ENCODE measurements around the gene GARIN5B.

Gene GARIN5B

GRCh38 chr19:55311797-55312196 is 51.3 kb downstream of the GARIN5B start:
- no peak overlapping the region for H3K9ac ChIP-seq (ENCODE audit: low read length)
- TF ChIP-seq EZH2 (IDR thresholded peaks at IDR 0.05; ENCODE audit: borderline replicate concordance, low read length) = no peak
- TF ChIP-seq CTCF (IDR thresholded peaks at IDR 0.05; ENCODE audit: low read length) = no peak
- no peak overlapping the region for H3K4me3 ChIP-seq (ENCODE audit: low read depth, low read length, poor library complexity, severe bottlenecking)
- no peaks in the 10 kb centered on the region for H3K9me3 ChIP-seq (ENCODE audit: low read length)
- no peaks in the 10 kb centered on the region for H4K20me1 ChIP-seq (ENCODE audit: insufficient read depth, low read length)
- no peaks in the 10 kb centered on the region for H3F3A ChIP-seq (ENCODE audit: insufficient read depth, low read length)
- H3K4me2 ChIP-seq (ENCODE audit: low read length) = no peak overlapping the region
- no peaks in the 10 kb centered on the region for H3K9me2 ChIP-seq (ENCODE audit: low read depth, low read length)
- no peak overlapping the region for H3K27ac ChIP-seq (ENCODE audit: low read depth, low read length, poor library complexity, severe bottlenecking)
- peaks cover 14% of the 10 kb centered on the region for H3K36me3 ChIP-seq (ENCODE audit: insufficient read depth, low read length)
- no peaks in the 10 kb centered on the region for H3K79me2 ChIP-seq (ENCODE audit: insufficient read depth, low read length)
- H3K4me1 ChIP-seq (ENCODE audit: insufficient read depth, low read length, severe bottlenecking) = peaks cover 23% of the 10 kb centered on the region
- no peak overlapping the region for H2AFZ ChIP-seq (ENCODE audit: low read length)
- H3K27me3 ChIP-seq (ENCODE audit: insufficient read depth, low read length) = no peaks in the 10 kb centered on the region

GRCh38 chr19:55311397-55311796 is 51.7 kb downstream of the GARIN5B start:
- no peak overlapping the region for H3K4me3 ChIP-seq (ENCODE audit: low read depth, low read length, poor library complexity, severe bottlenecking)
- H3F3A ChIP-seq (ENCODE audit: insufficient read depth, low read length) = no peaks in the 10 kb centered on the region
- H2AFZ ChIP-seq (ENCODE audit: low read length) = no peak overlapping the region
- no peaks in the 10 kb centered on the region for H3K79me2 ChIP-seq (ENCODE audit: insufficient read depth, low read length)
- peaks cover 23% of the 10 kb centered on the region for H3K4me1 ChIP-seq (ENCODE audit: insufficient read depth, low read length, severe bottlenecking)
- no peaks in the 10 kb centered on the region for H3K9me2 ChIP-seq (ENCODE audit: low read depth, low read length)
- TF ChIP-seq CTCF (IDR thresholded peaks at IDR 0.05; ENCODE audit: low read length) (no peak), EZH2 (IDR thresholded peaks at IDR 0.05; ENCODE audit: borderline replicate concordance, low read length) (no peak)
- H3K27ac ChIP-seq (ENCODE audit: low read depth, low read length, poor library complexity, severe bottlenecking) = no peak overlapping the region
- no peaks in the 10 kb centered on the region for H3K27me3 ChIP-seq (ENCODE audit: insufficient read depth, low read length)
- H3K36me3 ChIP-seq (ENCODE audit: insufficient read depth, low read length) = peaks cover 18% of the 10 kb centered on the region
- no peaks in the 10 kb centered on the region for H4K20me1 ChIP-seq (ENCODE audit: insufficient read depth, low read length)
- no peak overlapping the region for H3K9ac ChIP-seq (ENCODE audit: low read length)
- no peaks in the 10 kb centered on the region for H3K9me3 ChIP-seq (ENCODE audit: low read length)
- no peak overlapping the region for H3K4me2 ChIP-seq (ENCODE audit: low read length)

GRCh38 chr19:55310498-55310897 is 52.6 kb downstream of the GARIN5B start:
- peaks cover 23% of the 10 kb centered on the region for H3K36me3 ChIP-seq (ENCODE audit: insufficient read depth, low read length)
- H3K4me2 ChIP-seq (ENCODE audit: low read length) = peak overlapping the region; percentile 0; the same call in 1 of the 2 replicates
- H3F3A ChIP-seq (ENCODE audit: insufficient read depth, low read length) = no peaks in the 10 kb centered on the region
- no peaks in the 10 kb centered on the region for H3K79me2 ChIP-seq (ENCODE audit: insufficient read depth, low read length)
- no peak overlapping the region for H3K4me3 ChIP-seq (ENCODE audit: low read depth, low read length, poor library complexity, severe bottlenecking)
- TF ChIP-seq CTCF (IDR thresholded peaks at IDR 0.05; ENCODE audit: low read length) = no peak
- TF ChIP-seq EZH2 (IDR thresholded peaks at IDR 0.05; ENCODE audit: borderline replicate concordance, low read length) = no peak
- H4K20me1 ChIP-seq (ENCODE audit: insufficient read depth, low read length) = no peaks in the 10 kb centered on the region
- no peaks in the 10 kb centered on the region for H3K27me3 ChIP-seq (ENCODE audit: insufficient read depth, low read length)
- H3K27ac ChIP-seq (ENCODE audit: low read depth, low read length, poor library complexity, severe bottlenecking) = no peak overlapping the region
- H3K9ac ChIP-seq (ENCODE audit: low read length) = no peak overlapping the region
- peaks cover 23% of the 10 kb centered on the region for H3K4me1 ChIP-seq (ENCODE audit: insufficient read depth, low read length, severe bottlenecking)
- H3K9me3 ChIP-seq (ENCODE audit: low read length) = no peaks in the 10 kb centered on the region
- H3K9me2 ChIP-seq (ENCODE audit: low read depth, low read length) = no peaks in the 10 kb centered on the region
- H2AFZ ChIP-seq (ENCODE audit: low read length) = no peak overlapping the region
